ENCODE data around the gene TYW1.
"Not testable (repeated sequence)": the region's sequence is repeated elsewhere in the genome, so short reads cannot be mapped to it uniquely, and the experiment has no call there.

Gene TYW1

DNA sequence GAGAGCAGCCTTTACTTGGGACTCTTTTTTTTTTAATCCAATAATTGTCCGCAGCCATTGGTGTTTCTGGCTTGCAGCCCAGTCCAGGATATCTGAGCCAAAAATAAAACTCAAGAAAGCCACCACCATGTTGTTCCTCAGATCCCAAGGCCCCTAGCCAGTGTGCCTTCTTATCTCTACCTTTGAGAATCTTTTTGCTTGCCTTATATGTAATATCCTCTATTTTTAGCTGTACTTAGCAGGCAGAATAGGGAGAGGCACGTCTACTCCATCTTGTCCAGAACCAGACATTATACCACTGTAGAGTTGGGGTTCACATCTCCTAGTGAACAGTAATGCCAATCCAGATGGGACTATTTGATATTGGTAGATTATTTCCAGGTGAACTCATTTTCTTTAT, 209.1 kb downstream of the TYW1 start:
- not testable (repeated sequence) for H3K9me3 ChIP-seq (ENCODE audit: control insufficient read depth, low read length); H3K27me3 ChIP-seq (replicated peaks; ENCODE audit: control insufficient read depth, insufficient read depth, low read length, poor library complexity, severe bottlenecking); DNase-seq; H3K4me1 ChIP-seq (ENCODE audit: control insufficient read depth, insufficient read depth, low read length, poor library complexity, severe bottlenecking); H3K4me3 ChIP-seq (ENCODE audit: insufficient read depth, low read depth, low read length, poor library complexity, severe bottlenecking); H3K27ac ChIP-seq (ENCODE audit: insufficient read depth, low read length, poor library complexity, severe bottlenecking); H3K36me3 ChIP-seq (ENCODE audit: control insufficient read depth, insufficient read depth, low read length)

DNA sequence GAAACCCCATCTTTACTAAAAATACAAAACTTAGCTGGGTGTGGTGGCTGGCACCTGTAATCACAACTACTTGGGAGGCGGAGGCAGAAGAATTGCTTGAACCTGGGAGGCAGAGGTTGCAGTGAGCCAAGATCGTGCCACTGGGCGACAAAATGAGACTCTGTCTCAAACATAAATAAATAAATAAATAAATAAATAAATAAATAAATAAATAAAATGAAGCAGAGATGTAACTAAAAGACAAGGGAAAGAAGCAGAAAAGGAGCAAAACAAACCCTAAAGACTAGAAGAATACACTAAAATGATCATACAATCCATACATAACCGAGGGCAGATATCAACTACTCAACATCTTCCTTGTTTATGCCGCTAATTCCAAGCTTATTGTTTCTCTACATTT, 209.8 kb downstream of the TYW1 start:
- no peak overlapping the region for H3K4me3 ChIP-seq (ENCODE audit: insufficient read depth, low read depth, low read length, poor library complexity, severe bottlenecking)
- no peak for DNase-seq
- H3K4me1 ChIP-seq (ENCODE audit: control insufficient read depth, insufficient read depth, low read length, poor library complexity, severe bottlenecking), result no peaks in the 10 kb centered on the region
- H3K27ac ChIP-seq (ENCODE audit: insufficient read depth, low read length, poor library complexity, severe bottlenecking), result no peak overlapping the region
- no peaks in the 10 kb centered on the region for H3K27me3 ChIP-seq (replicated peaks; ENCODE audit: control insufficient read depth, insufficient read depth, low read length, poor library complexity, severe bottlenecking)
- H3K9me3 ChIP-seq (ENCODE audit: control insufficient read depth, low read length), result no peaks in the 10 kb centered on the region
- no peaks in the 10 kb centered on the region for H3K36me3 ChIP-seq (ENCODE audit: control insufficient read depth, insufficient read depth, low read length)

DNA sequence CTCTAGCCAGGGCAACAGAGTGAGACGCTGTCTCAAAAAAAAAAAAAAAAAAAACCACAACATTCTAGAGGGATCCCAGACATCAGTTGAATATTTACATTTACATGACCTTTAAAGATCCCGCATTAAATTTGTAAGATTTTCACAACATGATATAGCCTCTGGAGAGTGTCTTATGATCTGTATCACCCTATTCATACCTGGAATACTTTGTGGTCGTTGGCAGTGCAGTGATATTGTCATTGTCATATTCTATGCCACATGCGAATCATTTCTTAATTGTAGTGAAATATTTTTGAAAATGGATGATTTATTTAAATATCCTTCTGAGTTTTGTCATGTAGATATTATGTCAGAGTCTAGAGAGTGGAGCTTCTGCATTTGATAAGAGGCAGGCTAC, 212.0 kb downstream of the TYW1 start:
- H3K4me1 ChIP-seq (ENCODE audit: control insufficient read depth, insufficient read depth, low read length, poor library complexity, severe bottlenecking); DNase-seq; H3K27ac ChIP-seq (ENCODE audit: insufficient read depth, low read length, poor library complexity, severe bottlenecking); H3K9me3 ChIP-seq (ENCODE audit: control insufficient read depth, low read length); H3K4me3 ChIP-seq (ENCODE audit: insufficient read depth, low read depth, low read length, poor library complexity, severe bottlenecking); H3K27me3 ChIP-seq (replicated peaks; ENCODE audit: control insufficient read depth, insufficient read depth, low read length, poor library complexity, severe bottlenecking); H3K36me3 ChIP-seq (ENCODE audit: control insufficient read depth, insufficient read depth, low read length): not testable (repeated sequence)

DNA sequence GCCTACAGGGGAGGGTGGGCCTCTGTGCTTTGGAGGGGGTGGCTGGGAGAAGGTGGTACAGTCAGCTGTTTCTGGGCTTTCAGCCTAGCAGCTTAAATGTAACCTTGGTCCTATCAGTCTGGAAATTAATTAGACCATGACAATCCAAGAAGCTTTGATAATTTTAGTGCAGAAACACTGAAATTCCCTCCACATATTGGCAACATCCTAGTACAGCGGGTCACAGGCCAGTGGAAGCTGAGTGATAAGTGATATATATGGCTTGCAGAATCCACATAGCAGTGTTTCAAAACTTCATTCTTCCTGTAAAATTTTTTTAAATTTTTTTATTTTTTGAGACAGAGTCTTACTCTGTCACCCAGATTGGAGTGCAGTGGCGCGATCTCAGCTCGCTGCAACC, 212.6 kb downstream of the TYW1 start:
- Histone ChIP-seq H3K4me1 (ENCODE audit: control insufficient read depth, insufficient read depth, low read length, poor library complexity, severe bottlenecking) (no peaks in the 10 kb centered on the region), H3K36me3 (ENCODE audit: control insufficient read depth, insufficient read depth, low read length) (no peaks in the 10 kb centered on the region), H3K27me3 (replicated peaks; ENCODE audit: control insufficient read depth, insufficient read depth, low read length, poor library complexity, severe bottlenecking) (no peaks in the 10 kb centered on the region), H3K9me3 (ENCODE audit: control insufficient read depth, low read length) (no peaks in the 10 kb centered on the region), H3K27ac (ENCODE audit: insufficient read depth, low read length, poor library complexity, severe bottlenecking) (no peak overlapping the region), H3K4me3 (ENCODE audit: insufficient read depth, low read depth, low read length, poor library complexity, severe bottlenecking) (no peak overlapping the region)
- DNase-seq, result no peak

DNA sequence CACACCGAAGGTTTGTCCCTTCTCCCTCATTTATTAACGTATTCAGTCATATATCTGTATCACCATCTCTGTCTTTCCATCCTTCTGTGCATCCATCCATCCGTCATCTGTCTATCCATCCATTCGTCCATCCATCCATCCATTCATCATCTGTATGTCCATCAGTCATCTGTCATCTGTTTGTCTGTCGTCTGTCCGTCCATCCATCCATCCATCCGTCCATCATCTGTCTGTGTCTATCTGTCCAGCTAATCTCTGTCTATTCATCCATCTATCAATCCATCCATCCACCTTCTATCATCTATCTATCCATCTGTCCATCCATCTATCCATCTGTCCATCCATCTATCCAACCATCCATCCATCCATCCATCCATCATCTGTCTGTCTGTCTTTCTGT, 213.9 kb downstream of the TYW1 start:
- no peak overlapping the region for H3K27ac ChIP-seq (ENCODE audit: insufficient read depth, low read length, poor library complexity, severe bottlenecking)
- H3K4me1 ChIP-seq (ENCODE audit: control insufficient read depth, insufficient read depth, low read length, poor library complexity, severe bottlenecking), result no peaks in the 10 kb centered on the region
- DNase-seq, result no peak
- H3K36me3 ChIP-seq (ENCODE audit: control insufficient read depth, insufficient read depth, low read length), result no peaks in the 10 kb centered on the region
- H3K4me3 ChIP-seq (ENCODE audit: insufficient read depth, low read depth, low read length, poor library complexity, severe bottlenecking), result no peak overlapping the region
- H3K27me3 ChIP-seq (replicated peaks; ENCODE audit: control insufficient read depth, insufficient read depth, low read length, poor library complexity, severe bottlenecking), result no peaks in the 10 kb centered on the region
- H3K9me3 ChIP-seq (ENCODE audit: control insufficient read depth, low read length), result no peaks in the 10 kb centered on the region

DNA sequence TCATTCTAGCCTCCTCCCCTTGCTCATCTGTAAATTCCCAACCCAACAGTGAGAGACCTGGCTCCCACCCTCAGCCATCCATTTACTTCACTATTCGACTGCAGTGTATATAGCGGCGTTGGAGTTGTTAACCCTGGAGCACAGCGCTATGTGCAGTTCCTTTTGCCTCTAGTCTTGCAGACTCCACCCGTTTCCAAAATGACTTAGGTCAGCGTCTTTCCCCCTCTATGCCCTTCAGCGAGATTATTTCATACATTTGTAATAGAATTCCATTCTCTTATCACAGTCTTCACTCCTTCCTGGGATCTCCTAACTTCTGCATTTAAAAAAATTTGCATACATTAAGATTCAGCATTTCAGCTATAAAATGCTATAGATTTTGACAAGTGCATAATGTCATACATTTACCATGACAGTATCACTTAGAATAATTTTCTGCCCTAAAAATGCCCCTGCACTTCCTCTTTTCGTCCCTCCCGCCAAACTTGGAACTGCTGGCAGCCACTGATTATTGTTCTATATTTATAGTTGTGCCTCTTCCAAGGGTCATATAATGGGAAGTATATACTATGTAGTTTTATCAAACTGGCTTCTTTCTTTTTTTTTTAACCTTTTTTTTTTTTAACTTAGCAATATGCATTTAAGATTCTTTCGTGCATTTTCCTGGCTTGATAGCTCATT, 215.2 kb downstream of the TYW1 start:
- H3K4me1 ChIP-seq (ENCODE audit: control insufficient read depth, insufficient read depth, low read length, poor library complexity, severe bottlenecking); DNase-seq; H3K27ac ChIP-seq (ENCODE audit: insufficient read depth, low read length, poor library complexity, severe bottlenecking); H3K27me3 ChIP-seq (replicated peaks; ENCODE audit: control insufficient read depth, insufficient read depth, low read length, poor library complexity, severe bottlenecking); H3K9me3 ChIP-seq (ENCODE audit: control insufficient read depth, low read length); H3K36me3 ChIP-seq (ENCODE audit: control insufficient read depth, insufficient read depth, low read length); H3K4me3 ChIP-seq (ENCODE audit: insufficient read depth, low read depth, low read length, poor library complexity, severe bottlenecking): not testable (repeated sequence)

DNA sequence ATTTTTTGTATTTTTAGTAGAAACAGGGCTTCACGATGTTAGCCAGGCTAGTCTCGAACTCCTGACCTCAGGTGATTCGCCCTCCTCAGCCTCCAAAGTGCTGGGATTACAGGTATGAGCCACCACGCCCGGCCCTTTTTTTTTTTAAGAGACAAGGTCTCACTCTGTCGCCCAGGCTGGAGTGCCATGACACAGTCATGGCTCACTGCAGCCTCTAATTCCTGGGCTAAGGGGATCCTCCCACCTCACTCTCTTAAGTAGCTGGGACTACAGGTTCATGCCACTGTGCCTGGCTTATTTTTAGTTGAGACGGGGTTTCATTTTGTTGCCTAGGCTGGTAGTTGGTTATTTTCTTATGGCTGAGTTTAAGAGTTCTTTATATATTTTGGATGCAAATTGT, 216.4 kb downstream of the TYW1 start:
- not testable (repeated sequence) for H3K27ac ChIP-seq (ENCODE audit: insufficient read depth, low read length, poor library complexity, severe bottlenecking); DNase-seq; H3K4me3 ChIP-seq (ENCODE audit: insufficient read depth, low read depth, low read length, poor library complexity, severe bottlenecking); H3K36me3 ChIP-seq (ENCODE audit: control insufficient read depth, insufficient read depth, low read length); H3K9me3 ChIP-seq (ENCODE audit: control insufficient read depth, low read length); H3K27me3 ChIP-seq (replicated peaks; ENCODE audit: control insufficient read depth, insufficient read depth, low read length, poor library complexity, severe bottlenecking); H3K4me1 ChIP-seq (ENCODE audit: control insufficient read depth, insufficient read depth, low read length, poor library complexity, severe bottlenecking)

DNA sequence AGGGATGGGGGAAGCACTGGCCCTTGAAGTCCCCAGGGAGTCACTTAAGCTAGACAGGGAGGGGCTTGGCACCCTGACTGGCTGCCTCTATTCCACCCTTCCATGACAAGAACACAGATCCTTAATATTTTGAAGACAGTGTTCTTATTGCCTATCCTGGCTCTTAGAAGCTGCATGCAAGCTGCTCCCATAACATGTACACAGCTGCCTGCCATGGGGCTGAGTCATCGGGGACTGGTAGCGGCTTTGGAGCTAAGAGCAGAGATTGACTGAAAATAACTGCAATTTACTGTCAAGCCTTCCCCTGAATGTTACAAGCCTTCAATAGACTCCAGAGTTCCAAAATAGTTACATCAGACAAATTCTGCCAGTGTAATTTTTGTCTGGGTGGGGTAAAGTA, 226.9 kb downstream of the TYW1 start:
- H3K27me3 ChIP-seq (replicated peaks; ENCODE audit: control insufficient read depth, insufficient read depth, low read length, poor library complexity, severe bottlenecking); H3K4me3 ChIP-seq (ENCODE audit: insufficient read depth, low read depth, low read length, poor library complexity, severe bottlenecking); H3K27ac ChIP-seq (ENCODE audit: insufficient read depth, low read length, poor library complexity, severe bottlenecking); H3K9me3 ChIP-seq (ENCODE audit: control insufficient read depth, low read length); H3K36me3 ChIP-seq (ENCODE audit: control insufficient read depth, insufficient read depth, low read length); H3K4me1 ChIP-seq (ENCODE audit: control insufficient read depth, insufficient read depth, low read length, poor library complexity, severe bottlenecking); DNase-seq: not testable (repeated sequence)

DNA sequence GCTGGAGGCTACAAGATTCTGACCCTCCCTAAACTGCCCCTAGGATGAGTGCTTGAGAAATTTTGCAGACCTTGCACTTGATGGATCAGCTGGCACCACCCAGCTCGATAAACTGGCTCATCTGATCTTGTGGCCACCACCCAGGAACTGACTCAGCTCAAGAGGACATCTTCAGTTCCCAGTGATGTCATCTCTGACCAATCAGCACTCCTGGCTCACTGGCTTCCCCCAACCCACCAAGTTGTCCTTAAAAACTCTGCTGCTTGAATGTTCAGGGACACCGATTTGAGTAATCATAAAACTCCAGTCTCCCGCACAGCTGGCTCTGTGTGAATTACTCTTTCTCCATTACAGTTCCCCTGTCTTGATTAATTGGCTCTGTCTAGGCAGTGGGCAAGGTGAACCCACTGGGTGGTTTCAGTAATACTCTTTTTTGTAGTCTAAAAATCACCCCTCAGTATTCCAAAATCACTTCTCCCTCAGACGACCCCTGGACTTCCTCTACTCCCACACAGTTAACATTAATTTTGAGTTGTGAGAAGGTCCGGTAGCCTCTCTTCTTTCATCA, 229.8 kb downstream of the TYW1 start:
- not testable (repeated sequence) for H3K4me3 ChIP-seq (ENCODE audit: insufficient read depth, low read depth, low read length, poor library complexity, severe bottlenecking); H3K27ac ChIP-seq (ENCODE audit: insufficient read depth, low read length, poor library complexity, severe bottlenecking); H3K27me3 ChIP-seq (replicated peaks; ENCODE audit: control insufficient read depth, insufficient read depth, low read length, poor library complexity, severe bottlenecking); H3K9me3 ChIP-seq (ENCODE audit: control insufficient read depth, low read length); DNase-seq; H3K4me1 ChIP-seq (ENCODE audit: control insufficient read depth, insufficient read depth, low read length, poor library complexity, severe bottlenecking); H3K36me3 ChIP-seq (ENCODE audit: control insufficient read depth, insufficient read depth, low read length)

DNA sequence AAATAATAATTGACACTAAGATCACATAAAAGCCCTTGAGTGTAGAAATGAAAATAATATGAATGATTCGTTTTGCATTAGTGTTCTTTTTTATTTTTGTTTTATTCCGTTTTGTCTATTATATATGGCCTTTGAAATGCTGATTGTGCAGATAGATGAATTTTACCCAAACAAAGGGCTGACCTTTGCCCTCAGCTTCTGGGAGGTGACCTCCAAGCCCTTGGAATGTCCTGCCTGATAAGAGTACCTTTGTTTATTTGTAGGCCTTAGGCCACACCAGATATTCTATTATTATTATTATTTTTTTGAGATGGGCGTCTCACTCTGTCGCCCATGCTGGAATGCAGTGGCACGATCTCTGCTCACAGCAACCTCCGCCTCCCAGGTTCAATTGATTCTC, 230.3 kb downstream of the TYW1 start:
- H3K27ac ChIP-seq (ENCODE audit: insufficient read depth, low read length, poor library complexity, severe bottlenecking); H3K9me3 ChIP-seq (ENCODE audit: control insufficient read depth, low read length); H3K27me3 ChIP-seq (replicated peaks; ENCODE audit: control insufficient read depth, insufficient read depth, low read length, poor library complexity, severe bottlenecking); H3K4me3 ChIP-seq (ENCODE audit: insufficient read depth, low read depth, low read length, poor library complexity, severe bottlenecking); H3K36me3 ChIP-seq (ENCODE audit: control insufficient read depth, insufficient read depth, low read length); H3K4me1 ChIP-seq (ENCODE audit: control insufficient read depth, insufficient read depth, low read length, poor library complexity, severe bottlenecking); DNase-seq: not testable (repeated sequence)
